Renal cortex interstitium (tissue), 11 donors: ENCODE results near the gene TNS3. TPM values are rescaled to one million over a fixed set of nuclear protein-coding genes. Genes with fewer than 3 reads are reported as not detected.
"Not testable (repeated sequence)": the region's sequence is repeated elsewhere in the genome, so short reads cannot be mapped to it uniquely, and the experiment has no call there.

Source experiments
- DNase-seq, 11 donors: peaks; one replicate each; pipeline ENCODE4 v3.0.0-alpha.2; 2013; ENCODE audit warnings: low read depth in 9 of 11, low spot score in 4 of 11; ENCODE audit errors: extremely low read depth in 1 of 11
- polyA plus RNA-seq, 3 donors: library from polyadenylated mRNA; unstranded; fragments of 120-200 nt; gene quantifications; one replicate each; pipeline ENCODE4 v1.2.1, GENCODE V29; 2013; ENCODE audit not compliant: insufficient read length in 3 of 3

TNS3 gene
- polyA plus RNA-seq, 3 donors, result 88.3 to 97.2 (median 88.6) TPM

DNA sequence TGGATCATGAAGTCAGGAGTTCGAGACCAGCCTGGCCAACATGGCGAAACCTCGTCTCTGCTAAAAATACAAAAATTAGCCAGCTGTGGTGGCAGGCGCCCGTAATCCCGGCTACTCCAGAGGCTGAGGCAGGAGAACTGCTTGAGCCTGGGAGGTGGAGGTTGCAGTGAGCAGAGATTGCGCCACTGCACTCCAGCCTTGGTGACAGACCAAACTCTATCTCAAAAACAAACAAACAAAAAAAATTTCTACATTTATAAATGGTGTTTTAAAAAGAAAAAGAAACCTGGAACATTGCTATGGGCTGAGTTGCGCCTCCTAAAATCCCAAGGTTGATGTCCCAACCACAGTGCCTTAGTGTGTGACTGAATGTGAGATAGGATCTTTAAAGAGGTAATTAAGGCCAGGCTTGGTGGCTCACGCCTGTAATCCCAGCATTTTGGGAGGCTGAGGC lies 24.7 kb upstream of the TNS3 start:
- not testable (repeated sequence) for DNase-seq

DNA sequence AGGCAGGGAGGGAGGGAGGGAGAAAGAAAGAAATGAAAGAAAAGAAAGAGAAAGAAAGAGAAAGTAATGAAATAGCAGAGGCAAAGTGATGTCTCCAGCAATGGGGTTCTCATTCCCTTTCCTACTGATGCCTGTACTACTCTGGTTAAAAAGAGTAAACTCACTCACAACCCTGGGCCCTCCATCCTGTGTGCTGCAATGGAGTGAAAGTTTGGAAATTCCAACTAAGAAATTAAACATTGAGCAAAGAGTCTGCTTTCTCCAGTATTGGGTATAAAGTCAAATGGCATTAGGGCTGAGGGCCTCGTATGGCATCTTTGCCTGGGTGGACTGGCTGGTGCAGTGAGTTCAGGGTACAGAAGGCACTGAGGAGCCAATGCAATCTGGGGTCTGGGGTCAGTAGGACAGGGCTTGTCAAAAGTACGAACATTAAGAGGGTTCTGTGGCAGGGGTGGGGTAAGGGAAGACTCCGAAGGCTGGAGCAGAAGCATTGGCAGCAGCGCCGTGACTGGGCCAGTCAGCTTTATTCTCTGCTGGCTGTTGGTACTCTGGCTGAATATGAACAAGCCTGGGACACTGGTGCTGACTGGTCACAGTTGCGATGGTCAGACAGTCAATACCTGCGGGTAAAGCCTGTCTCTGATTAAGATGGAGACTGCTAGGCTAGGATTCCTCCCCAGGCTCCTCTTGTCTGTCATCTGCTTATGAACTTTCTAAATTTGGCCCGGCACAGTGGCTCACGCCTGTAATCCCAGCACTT lies 24.1 kb upstream of the TNS3 start:
- DNase-seq, result no peak

DNA sequence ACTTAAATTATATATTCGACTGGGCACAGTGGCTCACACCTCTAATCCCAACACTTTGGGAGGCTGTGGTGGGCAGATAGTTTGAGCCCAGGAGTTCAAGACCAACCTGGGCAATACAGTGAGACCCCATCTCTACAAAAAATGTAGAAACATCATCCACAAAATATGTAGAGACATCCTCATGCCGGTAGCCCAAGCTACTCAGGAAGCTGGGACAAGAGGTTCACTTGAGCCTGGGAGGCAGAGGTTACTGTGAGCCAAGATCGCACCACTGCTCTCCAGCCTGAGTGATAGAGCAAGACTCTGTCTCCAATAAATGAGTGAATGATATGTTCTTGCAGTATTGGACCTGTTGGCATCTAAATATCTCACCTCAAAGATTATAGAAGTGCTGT lies 22.6 kb upstream of the TNS3 start:
- DNase-seq, result no peak

DNA sequence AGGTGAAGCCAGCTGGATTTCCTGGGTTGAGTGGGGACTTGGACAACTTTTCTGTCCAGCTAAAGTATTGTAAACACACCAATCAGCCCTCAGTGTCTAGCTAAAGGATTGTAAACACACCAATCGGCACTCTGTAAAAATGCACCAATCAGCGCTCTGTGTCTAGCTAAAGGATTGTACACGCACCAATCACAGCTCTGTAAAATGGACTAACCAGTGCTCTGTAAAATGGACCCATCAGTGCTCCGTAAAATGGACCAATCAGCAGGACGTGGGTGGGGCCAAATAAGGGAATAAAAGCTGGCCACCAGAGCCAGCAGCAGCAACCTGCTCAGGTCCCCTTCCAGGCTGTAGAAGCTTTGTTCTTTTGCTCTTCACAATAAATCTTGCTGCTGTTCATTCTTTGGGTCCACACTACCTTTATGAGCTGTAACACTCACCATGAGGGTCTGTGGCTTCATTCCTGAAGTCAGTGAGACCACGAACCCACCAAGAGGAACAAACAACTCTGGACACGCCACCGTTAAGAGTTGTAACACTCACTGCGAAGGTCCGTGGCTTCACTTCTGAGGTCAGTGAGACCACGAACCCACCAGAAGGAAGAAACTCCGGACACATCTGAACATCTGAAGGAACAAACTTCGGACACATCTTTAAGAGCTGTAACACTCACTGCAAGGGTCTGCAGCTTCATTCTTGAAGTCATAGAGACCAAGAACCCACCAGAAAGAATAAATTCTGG lies 21.8 kb upstream of the TNS3 start:
- not testable (repeated sequence) for DNase-seq

DNA sequence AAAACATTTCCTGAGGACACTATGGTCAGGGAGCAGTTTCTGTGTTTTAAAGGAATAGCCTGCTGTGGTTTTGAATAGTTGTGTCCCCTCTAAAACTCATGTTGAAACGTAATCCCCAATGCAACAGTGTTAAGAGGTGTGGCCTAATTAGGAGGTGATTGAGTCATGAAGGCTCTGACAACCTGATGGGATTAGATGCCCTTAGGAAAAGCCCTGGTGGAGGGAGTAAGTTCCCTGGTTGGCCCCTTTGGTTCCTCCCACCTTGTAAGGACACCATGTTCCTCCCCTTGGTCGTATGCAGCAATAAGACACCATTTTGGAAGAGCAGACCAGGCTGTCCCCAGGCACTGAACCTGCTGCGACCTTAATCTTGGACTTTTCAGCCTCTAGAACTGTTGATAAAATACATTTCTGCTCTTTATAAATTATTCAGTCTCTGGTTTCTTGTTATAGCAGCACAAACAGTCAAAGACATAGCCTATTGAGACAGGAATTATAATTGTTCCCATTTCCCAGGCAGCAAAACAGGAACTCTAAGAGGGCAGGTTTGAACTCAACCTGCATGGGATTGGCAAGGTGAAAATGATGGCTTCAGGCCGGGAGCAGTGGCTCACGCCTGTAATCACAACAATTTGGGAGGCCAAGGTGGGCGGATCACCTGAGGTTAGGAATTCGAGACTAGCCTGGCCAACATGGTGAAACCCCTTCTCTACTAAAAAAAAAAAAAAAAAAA lies 20.5 kb upstream of the TNS3 start:
- no peak for DNase-seq

DNA sequence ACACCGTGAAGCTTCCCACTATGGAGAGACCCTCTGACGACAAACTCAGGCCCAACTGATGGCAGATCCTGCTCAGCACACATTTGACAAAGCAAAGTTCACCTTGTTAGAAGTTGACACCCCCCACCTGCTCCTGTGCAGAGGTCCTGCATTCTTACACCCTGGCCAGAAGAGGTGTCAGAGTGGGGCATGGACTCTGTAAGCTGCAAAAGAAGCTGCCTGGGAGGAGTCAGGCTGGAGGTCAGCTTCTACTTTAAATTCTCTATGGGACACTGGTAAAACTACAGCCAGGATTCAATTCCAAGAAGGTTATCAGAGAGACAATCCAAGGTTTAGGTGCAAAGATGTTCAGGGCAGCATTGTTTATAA lies 20.0 kb upstream of the TNS3 start:
- no peak for DNase-seq

DNA sequence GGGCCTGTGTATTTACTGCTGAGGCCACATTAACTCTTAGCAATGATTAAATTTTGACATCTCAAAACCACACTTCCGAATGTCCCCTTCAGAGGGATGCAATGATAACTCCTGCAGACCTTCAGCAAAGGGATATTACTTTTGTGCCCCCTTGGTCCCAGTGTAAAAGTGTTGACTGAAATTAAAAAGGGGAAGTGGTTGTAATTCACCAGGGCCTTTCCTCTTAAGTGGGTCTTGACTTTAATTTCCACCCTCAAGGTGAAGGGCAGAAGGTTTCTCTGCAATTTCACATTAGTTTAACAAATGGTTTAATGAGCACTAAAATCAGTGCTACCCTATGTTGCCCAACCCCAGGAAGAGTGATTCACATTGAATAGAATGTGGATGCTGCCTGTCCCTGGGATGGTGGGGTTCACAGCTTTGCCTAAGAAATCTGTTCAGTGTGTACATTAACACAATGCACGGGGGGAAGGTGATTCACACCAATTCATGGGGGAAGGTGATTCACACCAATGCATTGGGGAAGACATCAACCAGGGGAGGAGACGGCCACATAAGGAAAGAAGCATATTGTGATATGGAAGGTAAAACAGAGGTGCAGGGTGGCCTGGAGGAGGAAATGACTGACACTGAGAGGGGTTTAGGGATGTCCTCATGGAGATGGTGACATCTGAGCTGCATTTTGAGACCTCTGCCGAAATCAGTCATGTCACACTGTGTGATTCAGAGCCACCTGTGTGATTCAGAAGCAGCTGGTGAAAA lies 19.4 kb upstream of the TNS3 start:
- DNase-seq, result no peak

DNA sequence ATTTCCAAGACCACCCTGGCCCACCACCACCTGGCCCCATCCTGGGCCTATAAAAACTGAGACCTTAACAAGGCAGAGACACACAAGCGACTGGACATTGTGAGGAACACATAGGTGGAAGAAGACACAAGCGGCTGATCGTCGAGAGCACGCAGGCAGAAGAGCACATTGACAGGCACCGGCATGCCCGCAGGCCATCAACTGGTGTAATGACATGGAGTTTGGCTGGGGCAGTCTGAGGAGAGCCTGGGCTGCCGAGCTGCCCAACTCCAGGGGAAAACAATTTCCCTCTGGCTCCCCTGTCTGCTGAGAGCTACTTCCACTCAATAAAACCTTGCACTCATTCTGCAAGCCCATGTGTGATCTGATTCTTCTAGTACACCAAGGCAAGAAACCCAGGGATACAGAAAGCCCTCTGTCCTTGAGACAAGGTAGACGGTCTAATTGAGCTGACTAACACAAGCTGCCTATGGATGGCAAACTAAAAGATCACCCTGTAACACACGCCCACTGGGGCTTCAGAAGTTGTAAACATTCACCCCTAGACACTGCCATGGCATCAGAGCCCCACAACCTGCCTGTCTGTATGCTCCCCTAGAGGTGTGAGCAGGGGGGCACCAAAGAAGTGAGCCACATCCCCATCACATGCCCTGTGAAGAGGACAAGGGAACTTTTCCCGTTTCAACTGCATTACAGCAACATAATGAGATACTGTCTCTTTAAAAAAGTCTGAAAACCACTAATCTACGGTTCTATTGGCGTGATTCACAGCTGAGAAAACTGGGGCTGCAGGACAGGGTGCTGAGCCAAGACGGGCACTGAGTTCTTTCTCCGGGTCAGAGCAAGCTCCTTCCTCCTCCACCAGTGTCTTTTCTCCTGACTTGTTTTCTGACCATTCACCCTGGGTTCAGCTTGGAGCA lies 18.5 kb upstream of the TNS3 start:
- DNase-seq, result no peak

DNA sequence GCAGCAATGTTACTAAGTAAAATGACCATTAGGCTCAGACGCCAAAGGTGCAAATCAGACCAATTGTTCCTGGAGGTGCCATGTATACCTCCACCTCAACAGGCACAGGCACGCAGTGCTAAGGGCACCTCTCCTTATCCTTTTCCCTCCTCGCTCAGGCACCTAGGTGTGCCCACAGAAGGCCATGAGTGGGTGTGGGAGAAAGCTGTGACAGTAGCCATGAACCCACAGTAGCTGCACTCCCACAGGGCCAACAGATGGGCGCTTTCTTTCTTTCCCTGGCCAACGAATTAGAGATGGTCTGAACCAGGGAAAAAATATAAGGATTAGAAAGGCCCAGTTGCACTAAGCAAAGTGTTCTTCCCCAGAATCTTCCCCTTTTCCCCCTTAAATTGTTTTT lies 15.5 kb upstream of the TNS3 start:
- no peak for DNase-seq

DNA sequence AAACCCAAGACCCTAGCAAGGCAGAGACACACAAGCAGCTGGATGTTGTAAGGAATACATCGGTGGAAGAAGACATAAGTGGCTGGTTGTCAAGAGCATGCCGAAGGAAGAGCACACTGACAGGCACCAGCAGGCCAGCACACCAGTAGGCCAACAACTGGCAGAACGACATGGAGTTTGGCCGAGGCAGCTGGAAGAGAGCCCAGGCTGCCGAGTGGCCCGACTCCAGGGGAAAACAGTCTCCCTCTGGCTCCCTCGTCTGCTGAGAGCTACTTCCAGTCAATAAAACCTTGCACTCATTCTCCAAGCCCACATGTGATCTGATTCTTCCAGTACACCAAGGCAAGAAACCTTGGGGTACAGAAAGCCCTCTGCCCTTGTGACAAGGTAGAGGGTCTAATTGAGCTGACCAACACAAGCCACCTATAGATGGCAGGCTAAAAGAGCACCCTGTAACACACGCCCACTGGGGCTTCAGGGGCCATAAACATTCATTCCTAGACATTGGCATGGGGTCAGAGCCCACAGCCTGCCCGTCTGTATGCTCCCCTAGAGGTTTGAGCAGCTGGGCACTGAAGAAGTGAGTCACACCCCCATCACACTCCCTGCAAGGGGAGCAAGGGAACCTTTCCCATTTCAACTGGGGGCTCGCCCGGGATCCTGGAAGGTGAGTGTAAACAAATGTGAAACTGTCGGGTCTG lies 14.7 kb upstream of the TNS3 start:
- no peak for DNase-seq

DNA sequence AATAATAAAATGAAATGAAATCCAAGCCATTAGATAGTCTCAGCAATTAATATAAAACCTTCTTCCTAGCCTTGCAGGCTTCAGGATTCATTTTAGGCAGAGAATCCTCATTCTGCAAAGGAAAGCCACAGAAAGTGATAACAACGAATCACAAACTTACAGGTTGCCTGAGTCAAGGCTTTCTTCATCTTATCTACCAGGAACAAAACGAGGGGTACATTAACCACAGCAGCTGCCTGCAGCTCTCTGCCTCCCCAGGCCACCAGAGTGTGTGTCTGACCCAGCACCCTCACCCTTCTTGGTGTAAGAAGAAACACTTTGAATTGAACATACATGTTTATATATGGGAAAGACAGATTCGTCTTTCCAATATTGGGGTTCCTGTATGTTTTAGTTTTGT lies 12.5 kb upstream of the TNS3 start:
- no peak for DNase-seq

DNA sequence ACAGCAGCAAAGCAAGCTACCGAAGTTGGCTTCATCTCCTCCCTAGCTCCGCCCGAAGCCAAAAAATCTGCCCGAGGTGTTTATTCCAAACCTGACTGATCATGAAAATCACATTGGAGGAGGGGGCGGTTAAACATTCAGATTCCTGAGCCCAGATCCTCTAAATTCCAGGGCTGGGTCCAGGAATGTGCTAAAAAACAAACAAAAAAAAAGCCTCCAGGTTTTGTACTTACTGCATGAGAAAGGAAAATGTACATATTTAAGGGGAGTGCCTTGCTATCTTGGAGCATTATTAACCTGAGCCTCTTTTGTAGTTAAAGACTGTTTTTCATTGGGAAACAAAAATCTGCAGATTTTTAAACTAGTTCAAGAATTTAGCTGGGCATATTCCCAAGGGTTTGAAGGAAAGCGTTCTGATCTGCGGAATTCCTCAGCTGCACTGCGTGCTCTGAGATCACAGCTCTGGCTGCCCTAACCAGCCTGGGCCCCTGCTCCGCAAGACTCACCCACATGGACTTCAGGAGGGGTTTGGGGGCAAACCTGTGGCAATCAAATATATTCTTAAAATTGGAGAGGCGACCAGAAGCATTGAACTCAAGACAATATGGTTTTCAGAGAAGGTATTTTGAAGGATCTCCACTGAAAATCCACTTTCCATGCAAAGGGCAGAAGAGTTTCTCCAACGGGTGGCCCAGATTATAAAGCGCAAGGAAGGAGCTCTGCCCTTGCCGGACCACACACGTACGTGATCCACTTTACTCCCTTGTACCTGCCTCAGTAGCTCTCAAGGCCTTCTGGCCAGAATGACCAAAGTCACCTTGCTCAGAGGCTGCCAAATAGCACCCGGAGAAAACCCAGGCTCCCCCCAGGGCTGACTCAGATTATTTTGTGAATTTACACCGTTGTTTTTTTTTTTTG lies 10.0 kb upstream of the TNS3 start:
- no peak for DNase-seq

DNA sequence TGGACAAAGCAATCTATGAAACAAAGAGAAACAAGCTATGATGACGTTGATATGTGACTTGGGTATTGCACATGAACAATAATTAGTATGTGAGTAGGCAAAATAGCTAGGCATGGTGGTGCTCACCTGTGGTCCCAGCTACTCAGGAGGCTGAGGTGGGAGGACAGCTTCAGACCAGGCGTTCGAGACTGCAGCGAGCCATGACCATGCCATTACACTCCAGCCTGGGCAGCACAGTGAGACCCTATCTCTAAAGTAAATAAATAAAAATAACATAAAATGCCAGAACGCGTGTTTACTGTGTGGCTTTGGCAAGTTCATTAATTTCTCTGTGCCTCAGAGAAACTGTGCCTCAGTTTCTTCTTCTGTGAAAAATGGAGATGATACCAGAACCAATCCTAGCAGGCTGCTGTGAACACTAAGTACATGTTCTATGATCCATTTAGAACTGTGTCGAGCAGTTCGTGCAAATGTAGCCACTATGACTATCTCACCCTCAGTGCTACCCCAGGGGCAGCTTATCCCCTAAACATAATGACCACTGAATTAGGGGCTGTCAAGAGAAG lies 9.3 kb upstream of the TNS3 start:
- DNase-seq, result no peak

DNA sequence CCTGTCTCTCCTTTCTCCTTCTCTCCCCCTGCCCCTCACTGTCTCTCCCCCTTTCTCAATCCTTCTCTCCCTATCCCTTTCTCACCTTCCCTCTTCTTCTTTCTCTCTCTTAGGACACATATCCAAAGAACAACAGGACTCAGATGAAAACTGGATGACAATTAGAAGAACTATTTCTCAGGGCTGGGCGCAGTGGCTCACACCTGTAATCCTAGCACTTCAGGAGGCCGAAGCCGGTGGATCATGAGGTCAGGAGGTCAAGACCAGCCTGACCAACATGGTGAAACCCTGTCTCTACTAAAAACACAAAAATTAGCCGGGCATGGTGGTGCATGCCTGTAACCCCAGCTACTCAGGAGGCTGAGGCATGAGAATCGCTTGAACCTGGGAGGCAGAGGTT lies 8.3 kb upstream of the TNS3 start:
- not testable (repeated sequence) for DNase-seq

DNA sequence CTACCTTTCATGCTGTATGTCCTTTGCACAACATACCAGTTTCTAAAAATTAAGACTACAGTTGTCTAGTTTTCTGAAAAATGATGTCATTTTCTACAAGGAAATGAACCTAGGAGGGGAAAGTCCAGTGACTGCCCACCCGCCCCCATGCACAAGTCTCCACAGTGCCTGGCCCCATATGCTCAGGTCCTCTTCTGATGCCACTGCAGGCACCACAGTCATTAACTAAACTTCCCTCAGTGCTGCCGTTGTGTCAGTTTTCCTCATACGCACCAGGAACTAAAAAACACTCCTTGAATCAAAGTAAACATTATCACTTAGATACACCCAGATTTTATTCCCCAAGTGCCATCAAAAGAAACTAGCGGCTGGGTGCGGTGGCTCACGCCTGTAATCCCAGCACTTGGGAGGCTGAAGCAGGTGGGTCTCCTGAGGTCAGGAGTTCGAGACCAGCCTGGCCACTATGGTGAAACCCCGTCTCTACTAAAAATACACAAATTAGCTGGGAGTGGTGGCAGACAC lies 6.9 kb upstream of the TNS3 start:
- DNase-seq, result no peak

DNA sequence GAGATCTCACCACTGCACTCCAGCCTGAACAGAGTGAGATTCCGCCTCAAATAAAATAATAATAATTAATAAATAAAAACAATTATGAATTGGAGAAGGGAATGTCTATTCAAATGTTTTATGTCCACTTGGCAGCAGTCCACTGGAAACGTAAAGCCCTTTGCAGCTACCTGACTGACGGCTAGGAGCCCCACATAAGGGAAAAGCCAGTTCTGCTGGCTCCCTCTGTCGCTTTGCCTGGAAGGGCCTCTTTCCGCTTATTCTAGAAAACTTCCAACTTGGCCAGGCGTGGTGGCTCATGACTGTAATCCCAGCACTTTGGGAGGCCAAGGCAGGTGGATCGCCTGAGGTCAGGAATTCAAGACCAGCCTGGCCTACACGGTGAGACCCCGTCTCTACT lies 6.1 kb upstream of the TNS3 start:
- DNase-seq, result no peak
